Germinal center (tissue), 1 donor: ENCODE data around the gene IMMP1L.
A peak's percentile ranks its signal among the peaks of the same experiment; 100 is the strongest.

Source experiments
- DNase-seq: peaks from one replicate; pipeline ENCODE4 v3.0.0; 2012; ENCODE audit warnings: mixed read lengths, low spot score

The IMMP1L gene

GRCh38 chr11:31474083-31474482 is 35.3 kb downstream of the IMMP1L start:
- DNase-seq, result no peak

DNA sequence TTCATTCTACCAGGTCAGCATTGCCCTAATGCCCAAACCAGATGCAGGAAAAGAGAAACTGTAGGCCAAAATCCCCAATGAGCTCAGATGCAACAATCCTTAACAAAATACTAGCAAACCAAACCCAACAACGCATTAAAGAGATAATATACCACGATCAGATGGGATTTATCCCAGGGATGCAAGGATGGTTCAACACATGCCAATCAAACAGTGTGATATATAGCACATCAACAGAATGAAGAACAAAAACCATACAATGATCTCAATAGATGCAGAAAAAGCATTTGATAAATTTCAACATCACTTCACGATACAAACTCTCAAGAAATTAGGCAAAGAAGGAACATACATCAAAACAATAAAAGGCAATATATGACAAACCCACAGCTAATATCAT is 45.0 kb downstream of the IMMP1L start:
- no peak for DNase-seq

DNA sequence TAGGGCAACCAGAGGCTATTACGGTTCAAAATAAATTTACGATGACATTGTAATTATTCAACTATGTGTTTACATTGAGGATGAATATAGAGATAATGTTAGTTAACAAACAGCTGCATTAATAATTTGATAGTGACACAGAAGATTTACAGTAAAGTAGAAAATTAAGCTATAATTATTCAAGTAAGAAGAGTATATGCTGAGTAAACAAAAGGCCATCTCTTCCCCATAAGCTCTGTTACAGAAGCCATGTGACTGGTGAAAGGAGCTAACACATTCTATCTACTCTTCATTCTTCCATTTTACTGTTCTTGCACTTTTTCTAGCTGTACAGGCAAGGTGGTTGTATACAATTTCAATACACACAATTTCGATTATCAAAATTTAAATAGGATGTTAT is 54.2 kb downstream of the IMMP1L start:
- no peak for DNase-seq

- DNase-seq, result no peak
These were observed 58.6 kb downstream of the IMMP1L start for GRCh38 chr11:31450841-31451240.

GRCh38 chr11:31449040-31449439 is 60.4 kb downstream of the IMMP1L start:
- DNase-seq, result no peak

- DNase-seq, result no peak
These were observed 63.8 kb downstream of the IMMP1L start for GRCh38 chr11:31445621-31446020.

- DNase-seq, result no peak
These were observed 65.6 kb downstream of the IMMP1L start for GRCh38 chr11:31443802-31444201.

DNA sequence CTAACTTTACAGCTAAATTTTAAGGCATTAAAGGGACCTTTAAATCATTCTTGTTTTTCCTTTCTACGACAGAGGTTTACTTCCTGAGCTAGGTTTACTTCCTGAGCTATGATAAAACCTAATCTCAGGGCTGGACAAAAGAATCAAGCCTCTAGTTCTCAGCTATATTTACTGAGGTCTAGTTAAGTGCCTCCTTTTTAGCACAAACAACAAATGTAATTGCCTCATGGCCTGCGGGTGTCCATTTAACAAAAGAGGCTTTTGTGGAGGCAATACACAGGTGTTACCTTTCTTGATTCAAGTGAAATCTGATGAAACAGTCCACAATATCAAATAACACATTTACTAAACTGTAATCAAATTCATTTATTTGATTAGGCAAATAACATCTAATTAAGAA is 67.3 kb downstream of the IMMP1L start:
- no peak for DNase-seq

DNA sequence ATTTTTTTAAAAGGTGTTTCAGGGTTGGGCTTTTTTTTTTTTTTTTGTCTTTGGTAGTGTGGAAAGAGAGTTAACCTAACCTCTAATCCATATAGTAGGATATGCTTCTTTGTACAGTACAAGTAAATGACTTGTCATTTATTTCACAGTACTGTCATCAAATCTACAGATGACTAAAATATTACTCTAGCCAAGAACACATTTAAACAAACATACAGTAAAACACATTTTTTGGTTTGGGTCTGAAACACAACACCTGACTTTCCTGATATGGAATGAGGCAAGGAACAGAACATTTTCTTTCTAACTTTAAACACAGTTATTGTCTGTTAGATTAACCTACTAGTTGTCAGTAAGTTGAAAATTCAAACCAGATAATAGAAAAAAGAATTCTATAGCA is 68.1 kb downstream of the IMMP1L start:
- DNase-seq, result no peak

DNA sequence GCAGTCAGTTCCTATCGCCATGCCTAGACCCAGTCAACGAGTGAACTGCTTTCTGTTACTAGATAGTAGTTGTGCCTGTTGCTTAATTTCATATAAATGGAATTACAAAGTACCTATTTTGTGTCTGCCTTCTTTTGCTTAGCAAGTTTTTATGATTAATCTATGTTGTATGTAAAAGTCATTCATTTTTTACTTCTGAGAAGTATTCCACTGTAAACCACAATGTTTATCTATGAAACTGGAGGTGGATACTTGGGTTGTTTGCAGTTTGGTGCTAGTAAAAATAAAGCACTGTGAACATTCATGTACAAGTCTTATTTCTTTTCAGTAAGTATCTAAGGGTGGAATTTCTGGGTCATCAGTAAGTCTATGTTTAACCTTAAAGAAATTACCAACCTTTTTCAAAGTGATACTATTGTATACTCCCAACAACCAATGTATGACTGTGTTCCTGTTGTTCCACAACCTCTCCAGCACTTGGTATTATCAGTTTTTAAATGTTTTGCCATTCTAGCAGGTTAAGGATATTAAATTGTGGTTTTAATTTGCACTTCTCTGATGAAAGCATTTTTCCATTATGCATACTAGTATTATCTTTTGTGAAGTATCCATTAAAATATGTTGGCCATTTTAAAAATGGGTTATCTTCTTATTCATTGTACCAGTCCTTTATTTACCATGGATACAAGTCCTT is 71.5 kb downstream of the IMMP1L start:
- no peak for DNase-seq

- no peak for DNase-seq
These were observed 75.6 kb downstream of the IMMP1L start for GRCh38 chr11:31433851-31434250.

DNA sequence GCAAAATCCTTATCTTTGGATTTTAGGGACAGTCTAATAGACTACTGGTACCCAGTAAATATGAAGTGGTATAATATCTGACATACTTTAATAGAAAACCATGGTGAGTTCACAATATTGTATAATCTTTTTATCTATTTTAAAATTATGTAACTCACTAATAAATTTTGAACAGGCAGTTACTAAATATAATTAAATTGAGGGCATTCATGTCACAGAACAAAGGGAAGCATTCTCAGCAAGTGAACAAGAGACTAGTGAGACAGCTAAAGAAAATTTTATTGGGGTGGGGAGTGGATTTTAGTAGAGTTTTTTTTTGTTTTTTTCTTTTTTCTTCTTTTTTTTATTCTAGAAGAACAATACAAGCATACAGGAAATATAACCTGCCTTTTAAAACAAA is 84.8 kb downstream of the IMMP1L start:
- DNase-seq, result no peak

- no peak for DNase-seq
These were observed 86.7 kb downstream of the IMMP1L start for GRCh38 chr11:31422703-31423102.

DNA sequence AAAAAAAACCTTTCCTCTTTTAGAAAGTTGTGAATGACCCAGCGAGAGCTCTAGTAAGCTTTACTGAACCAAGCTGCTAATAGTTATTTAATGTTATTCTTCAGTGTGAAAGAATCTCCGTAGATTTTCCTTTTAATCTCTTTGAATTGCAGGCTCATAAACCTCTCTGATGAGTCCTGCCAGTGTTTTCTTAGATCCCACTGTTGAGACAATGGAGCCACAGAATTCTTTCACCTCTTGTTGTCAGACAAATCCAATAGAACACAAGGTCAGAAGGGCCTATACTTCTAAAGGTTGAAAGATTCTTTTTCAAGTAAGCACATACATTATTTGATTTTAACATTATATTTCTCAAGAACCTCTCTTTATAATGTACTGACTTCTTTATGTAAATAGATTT is 87.6 kb downstream of the IMMP1L start:
- no peak for DNase-seq

GRCh38 chr11:31419669-31420068 is 89.8 kb downstream of the IMMP1L start:
- no peak for DNase-seq

DNA sequence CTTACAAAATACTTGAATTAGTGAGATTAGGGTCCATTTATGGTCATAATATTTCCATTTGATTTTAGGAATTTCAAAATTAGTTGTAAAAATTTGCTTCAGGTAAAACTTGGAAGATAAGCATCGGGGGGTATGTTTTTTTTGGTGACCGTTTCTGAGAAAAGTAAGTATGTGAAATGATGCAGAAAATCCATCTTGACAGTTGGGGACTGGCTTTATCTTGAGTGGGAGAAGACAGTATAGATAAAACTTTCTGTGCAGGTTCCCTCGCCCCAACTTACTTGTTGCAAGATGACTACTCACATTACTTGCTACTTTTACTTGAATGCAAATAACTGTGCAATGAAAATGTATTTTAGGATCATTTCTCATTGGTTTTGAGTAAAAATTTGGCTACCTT is 90.3 kb downstream of the IMMP1L start:
- no peak for DNase-seq

DNA sequence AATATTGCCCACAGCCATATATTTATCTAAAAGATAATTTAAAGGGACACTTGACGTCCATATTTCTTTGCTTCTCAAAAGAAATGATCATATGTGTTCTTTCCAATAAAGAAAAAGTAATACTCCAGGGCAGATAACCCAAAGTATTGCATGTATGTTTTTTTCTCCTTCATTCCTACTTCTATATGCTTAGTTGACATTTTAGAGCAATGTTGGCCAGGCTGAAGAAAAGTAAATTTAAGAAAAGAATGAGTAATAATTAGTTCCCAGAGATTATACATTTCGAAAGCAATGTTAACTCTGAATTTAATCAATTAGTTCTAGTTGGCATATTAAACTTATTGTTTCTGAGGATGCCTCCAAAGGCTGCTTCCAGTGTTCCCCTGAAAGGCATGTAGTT is 91.6 kb downstream of the IMMP1L start:
- DNase-seq, result no peak

DNA sequence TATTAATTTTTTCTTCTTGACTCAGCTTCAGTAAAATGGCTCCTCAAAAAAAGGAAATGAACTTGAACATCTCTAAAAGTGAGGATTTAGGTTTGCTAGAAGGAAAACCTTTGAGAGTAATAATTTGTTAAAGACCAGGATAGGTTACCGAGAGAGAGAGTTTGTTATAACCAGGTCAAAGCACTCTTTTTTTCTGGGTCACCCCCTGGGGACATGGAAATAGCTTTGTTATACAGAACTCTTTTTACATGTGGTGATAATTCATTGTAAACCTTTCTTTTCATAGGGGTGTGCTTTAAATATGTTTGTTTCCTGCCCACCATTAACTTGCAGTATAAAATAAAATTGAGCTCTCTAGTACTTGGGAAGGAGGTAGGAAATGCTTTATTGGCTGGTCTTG is 92.1 kb downstream of the IMMP1L start:
- no peak for DNase-seq

GRCh38 chr11:31415435-31415834 is 94.0 kb downstream of the IMMP1L start:
- no peak for DNase-seq

DNA sequence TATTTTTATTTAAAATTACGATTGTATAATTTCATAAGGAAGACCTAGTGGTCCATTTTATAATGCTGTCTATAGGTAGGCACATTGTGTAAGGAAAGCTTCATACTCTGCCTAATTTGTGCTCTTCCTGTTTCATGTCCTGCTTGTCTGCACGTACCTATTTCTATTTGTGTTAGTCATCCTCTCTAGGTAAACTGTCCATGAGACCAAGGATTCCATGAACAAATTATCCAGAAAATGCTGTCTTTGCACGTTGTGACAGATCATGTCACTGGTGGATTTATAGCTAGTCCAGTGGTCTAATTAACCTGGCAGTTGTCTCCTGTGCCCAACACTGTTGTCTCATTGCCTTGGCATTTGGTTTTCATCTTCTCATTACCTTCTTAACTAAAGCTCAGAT is 95.1 kb downstream of the IMMP1L start:
- no peak for DNase-seq

DNA sequence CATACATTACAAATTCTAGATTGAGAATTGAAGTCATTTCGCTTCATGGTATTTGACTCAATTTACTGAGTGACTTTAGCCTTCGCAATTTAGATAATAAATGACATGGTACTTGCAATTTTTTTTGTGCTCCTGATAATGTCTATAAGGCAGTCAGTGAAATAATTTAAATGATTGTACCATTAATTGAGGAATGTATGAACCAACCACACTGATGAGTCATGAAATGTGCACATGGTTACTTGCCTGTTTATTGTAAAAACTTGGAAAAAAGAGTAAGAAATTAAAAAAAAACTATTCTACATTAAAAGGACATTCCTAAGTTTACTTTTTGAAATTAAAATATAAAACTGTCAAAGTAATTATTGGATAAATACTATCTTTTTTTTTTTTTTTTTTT is 96.5 kb downstream of the IMMP1L start:
- no peak for DNase-seq

DNA sequence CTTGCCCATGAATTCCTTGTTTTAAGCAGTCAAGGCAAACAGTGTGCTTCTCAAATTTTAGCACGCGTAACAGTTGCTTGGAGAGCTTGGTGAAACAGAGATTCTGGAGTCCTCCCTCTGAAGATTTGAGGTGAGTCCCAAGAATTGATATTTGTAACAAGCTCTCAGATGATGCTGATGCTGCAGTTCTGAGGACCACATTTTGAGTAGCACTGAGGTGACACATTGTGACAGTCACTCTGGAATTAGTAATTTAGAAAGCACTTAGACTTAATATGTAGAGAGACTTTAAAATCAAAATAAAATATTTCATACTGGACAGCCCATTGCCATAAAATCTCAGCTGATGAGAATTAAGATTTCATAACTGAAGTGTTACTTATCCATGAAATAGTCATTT is 101.2 kb downstream of the IMMP1L start:
- DNase-seq, result no peak

DNA sequence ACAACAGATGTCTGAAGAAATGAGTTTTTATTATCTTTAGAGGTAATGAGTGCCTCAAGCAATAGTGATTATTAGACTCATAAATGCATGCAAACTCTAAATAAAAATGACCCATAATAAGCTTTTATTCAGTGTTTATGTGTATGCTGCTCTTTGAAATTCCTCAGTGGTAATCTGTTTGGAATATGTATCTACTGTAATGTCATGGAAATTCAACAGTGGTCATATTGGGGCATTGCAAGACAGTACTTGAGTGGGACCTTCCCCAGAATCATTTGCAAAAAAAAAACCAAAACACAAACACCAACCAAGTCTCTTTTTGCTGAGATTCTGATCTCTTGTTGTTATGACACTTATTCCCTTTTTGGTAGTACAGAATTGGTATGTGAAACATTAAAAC is 104.8 kb downstream of the IMMP1L start:
- DNase-seq, result no peak

GRCh38 chr11:31397239-31397834 is 112.1 kb downstream of the IMMP1L start:
- DNase-seq, result peak; percentile 3
